NCI-H345 (cell line): ENCODE measurements around the gene KLF13.

ENCODE experiments used
- DNase-seq: peaks from one replicate; lab custom pipeline; 2025; lab: John Stamatoyannopoulos, UW

The KLF13 gene

GRCh38 chr15:31381801-31382712, 55.4 kb downstream of the KLF13 start:
- no peak for DNase-seq

- DNase-seq: no peak
Measured at GRCh38 chr15:31382713-31383045, 56.0 kb downstream of the KLF13 start.

- no peak for DNase-seq
Measured at GRCh38 chr15:31383139-31383538, 56.5 kb downstream of the KLF13 start.

- DNase-seq: no peak
Measured at GRCh38 chr15:31384568-31384967, 57.9 kb downstream of the KLF13 start.

GRCh38 chr15:31385736-31386135, 59.1 kb downstream of the KLF13 start:
- no peak for DNase-seq

GRCh38 chr15:31387092-31387478, 60.5 kb downstream of the KLF13 start:
- no peak for DNase-seq

GRCh38 chr15:31387479-31388118, 61.0 kb downstream of the KLF13 start:
- peak; percentile 72 for DNase-seq

- DNase-seq: no peak
Measured at GRCh38 chr15:31389576-31389975, 62.9 kb downstream of the KLF13 start.

GRCh38 chr15:31390029-31390428, 63.4 kb downstream of the KLF13 start:
- DNase-seq: no peak

- no peak for DNase-seq
Measured at GRCh38 chr15:31390777-31391486, 64.3 kb downstream of the KLF13 start.

- peak; percentile 45 for DNase-seq
Measured at GRCh38 chr15:31391687-31392671, 65.3 kb downstream of the KLF13 start.

- DNase-seq: no peak
Measured at GRCh38 chr15:31392761-31393401, 66.2 kb downstream of the KLF13 start.

- no peak for DNase-seq
Measured at GRCh38 chr15:31393444-31394091, 66.9 kb downstream of the KLF13 start.

GRCh38 chr15:31396881-31397560, 70.4 kb downstream of the KLF13 start:
- no peak for DNase-seq

GRCh38 chr15:31397851-31398661, 71.4 kb downstream of the KLF13 start:
- no peak for DNase-seq

GRCh38 chr15:31398677-31399301, 72.2 kb downstream of the KLF13 start:
- DNase-seq: no peak

GRCh38 chr15:31399544-31400171, 73.0 kb downstream of the KLF13 start:
- DNase-seq: peak; percentile 50

GRCh38 chr15:31400222-31400927, 73.7 kb downstream of the KLF13 start:
- DNase-seq: no peak
